ENCODE measurements around the gene EEF2K. TPM values are rescaled to one million over a fixed set of nuclear protein-coding genes. Genes with fewer than 3 reads are reported as not detected.

The EEF2K gene
- total and polyA plus RNA-seq, 2 donors (not counting 1 experiment from before 2014, with no cell fraction given): 11.8 to 28.7 TPM

DNA sequence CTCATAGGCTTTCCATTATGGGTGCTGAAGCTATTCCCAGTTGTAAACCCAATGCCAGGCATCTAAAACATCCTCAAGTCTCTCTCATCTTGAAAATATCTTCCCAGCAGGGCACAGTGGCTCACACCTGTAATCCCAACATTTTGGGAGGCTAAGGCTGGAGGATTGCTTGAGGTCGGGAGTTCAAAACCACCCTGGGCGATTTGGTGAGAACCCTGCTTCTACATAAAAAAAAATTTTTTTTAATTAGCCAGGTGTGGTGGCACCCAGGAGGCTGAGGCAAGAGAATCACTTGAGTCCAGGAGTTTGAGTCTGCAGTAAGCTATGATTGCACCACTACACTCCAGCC lies 13.0 kb upstream of the EEF2K start:
- no peak for TF ChIP-seq EZH2 (IDR thresholded peaks at IDR 0.05; ENCODE audit: borderline replicate concordance, insufficient read depth, low read depth, low read length, poor library complexity, severe bottlenecking)
- ChIA-PET POLR2A (interaction anchor here (4.7 to 5.0 kb wide), 2 partner anchors 13 to 103 kb away, joined by 15 to 28 read pairs; partner anchors contain the start of genes EEF2K and POLR3E), CTCF (interaction anchor here (2.7 to 7.0 kb wide), 2 partner anchors 12 to 106 kb away, joined by 27 to 89 read pairs; partner anchors contain the start of genes EEF2K and POLR3E)
- DNase-seq (no peak), ATAC-seq (ENCODE audit: low read depth) (no peak)
- no CpG with 5 or more reads among the region's 2 CpGs for WGBS (ENCODE audit: insufficient coverage)
- H3K9me3 Mint-ChIP-seq (ENCODE audit: insufficient read depth): peaks cover 7% of the 10 kb centered on the region
- no peaks in the 10 kb centered on the region for H3K79me2 ChIP-seq (ENCODE audit: control insufficient read depth, insufficient read depth, low read length)
- no peak overlapping the region for H3K9ac ChIP-seq (ENCODE audit: low read length)
- H3K9me3 ChIP-seq (ENCODE audit: control extremely low read depth in 1 of 3, control insufficient read depth in 2 of 3, insufficient read depth in 1 of 3, low read length in 2 of 3): peaks cover 0 to 4% (median 0%) of the 10 kb centered on the region in 3 donors
- peak overlapping the region; percentile 88 for H3K4me2 ChIP-seq (replicated peaks; ENCODE audit: low read depth, low read length, poor library complexity, severe bottlenecking)
- H3K4me3 ChIP-seq (ENCODE audit: control extremely low read depth in 1 of 5, extremely low read depth in 1 of 5, insufficient read depth in 1 of 5, low read depth in 2 of 5, low read length in 4 of 5): no peak overlapping the region
- H3K27me3 ChIP-seq (replicated peaks in 1 of 4; ENCODE audit: control extremely low read depth in 1 of 4, control insufficient read depth in 3 of 4, insufficient read depth in 4 of 4, low read length in 3 of 4): no peaks in the 10 kb centered on the region
- H3K4me1 ChIP-seq (ENCODE audit: control insufficient read depth in 2 of 2, insufficient read depth in 2 of 2, low read length in 2 of 2): peaks cover 46 to 50% of the 10 kb centered on the region in 2 donors
- intact Hi-C loops (cut with micrococcal nuclease): loop anchor here (5.0 to 10.0 kb wide), 3 partner anchors 368 to 1288 kb away; partner anchors contain the start of genes DCUN1D3 and LYRM1
- no peak overlapping the region for H2AFZ ChIP-seq (ENCODE audit: insufficient read depth, low read depth, low read length, poor library complexity, severe bottlenecking)
- peak overlapping the region; percentile 96 for H3K27ac Mint-ChIP-seq
- H3K4me1 Mint-ChIP-seq: peaks cover 64% of the 10 kb centered on the region
- no peaks in the 10 kb centered on the region for H4K20me1 ChIP-seq (ENCODE audit: control insufficient read depth, insufficient read depth, low read length, poor library complexity, severe bottlenecking)
- H3K36me3 ChIP-seq (replicated peaks in 1 of 2; ENCODE audit: control extremely low read depth in 1 of 2, control insufficient read depth in 1 of 2, extremely low read depth in 1 of 2, insufficient read depth in 2 of 2, low read length in 1 of 2): no peaks in the 10 kb centered on the region
- H3K4me3 Mint-ChIP-seq: peak overlapping the region; percentile 79
- H3K27ac ChIP-seq (ENCODE audit: low read length in 2 of 2): peak overlapping the region; percentile 96 to 100
- H3K27me3 Mint-ChIP-seq: peaks cover 3% of the 10 kb centered on the region

DNA sequence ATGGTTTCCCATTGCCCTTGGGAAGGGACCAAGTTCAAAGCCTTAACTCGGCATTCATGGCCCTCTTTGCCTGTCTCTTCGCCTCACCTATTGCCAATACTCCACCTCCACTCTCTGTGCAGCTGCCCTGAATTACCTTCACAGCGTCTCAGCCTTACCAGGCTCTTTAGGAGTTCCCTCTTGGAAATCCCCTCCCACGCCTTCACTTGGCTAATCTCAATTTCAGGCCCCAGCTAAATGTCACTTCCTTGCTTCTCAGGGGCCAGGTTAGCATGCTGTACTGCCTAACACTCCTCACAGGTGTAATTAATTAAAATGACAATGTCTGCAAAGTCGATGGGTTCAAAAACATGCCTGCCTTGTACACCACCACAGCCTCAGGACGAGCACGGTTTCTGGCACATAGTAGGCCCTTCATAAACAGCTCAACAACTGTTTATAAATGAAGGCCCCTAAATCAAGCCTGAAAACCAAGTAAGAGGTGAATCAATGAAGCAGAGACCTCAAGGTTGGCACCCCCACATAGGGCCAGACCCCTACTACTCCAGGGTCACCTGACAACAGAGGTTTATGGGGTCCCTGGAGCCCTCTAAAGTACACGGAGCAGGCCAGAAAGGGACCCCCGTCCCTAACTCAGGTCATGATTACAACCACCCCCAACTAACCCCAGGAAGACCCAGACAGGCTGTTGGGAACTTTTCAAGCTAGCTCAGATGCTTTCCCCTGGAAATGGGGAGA lies 11.2 kb upstream of the EEF2K start:
- peak; percentile 84 for DNase-seq
- H3K27me3 Mint-ChIP-seq: peaks cover 3% of the 10 kb centered on the region
- TF ChIP-seq, protein P1, sequence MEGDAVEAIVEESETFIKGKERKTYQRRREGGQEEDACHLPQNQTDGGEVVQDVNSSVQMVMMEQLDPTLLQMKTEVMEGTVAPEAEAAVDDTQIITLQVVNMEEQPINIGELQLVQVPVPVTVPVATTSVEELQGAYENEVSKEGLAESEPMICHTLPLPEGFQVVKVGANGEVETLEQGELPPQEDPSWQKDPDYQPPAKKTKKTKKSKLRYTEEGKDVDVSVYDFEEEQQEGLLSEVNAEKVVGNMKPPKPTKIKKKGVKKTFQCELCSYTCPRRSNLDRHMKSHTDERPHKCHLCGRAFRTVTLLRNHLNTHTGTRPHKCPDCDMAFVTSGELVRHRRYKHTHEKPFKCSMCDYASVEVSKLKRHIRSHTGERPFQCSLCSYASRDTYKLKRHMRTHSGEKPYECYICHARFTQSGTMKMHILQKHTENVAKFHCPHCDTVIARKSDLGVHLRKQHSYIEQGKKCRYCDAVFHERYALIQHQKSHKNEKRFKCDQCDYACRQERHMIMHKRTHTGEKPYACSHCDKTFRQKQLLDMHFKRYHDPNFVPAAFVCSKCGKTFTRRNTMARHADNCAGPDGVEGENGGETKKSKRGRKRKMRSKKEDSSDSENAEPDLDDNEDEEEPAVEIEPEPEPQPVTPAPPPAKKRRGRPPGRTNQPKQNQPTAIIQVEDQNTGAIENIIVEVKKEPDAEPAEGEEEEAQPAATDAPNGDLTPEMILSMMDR (IDR thresholded peaks at IDR 0.05): no peak
- no peak for TF ChIP-seq EZH2 (IDR thresholded peaks at IDR 0.05; ENCODE audit: borderline replicate concordance, insufficient read depth, low read depth, low read length, poor library complexity, severe bottlenecking)
- Histone ChIP-seq H3K36me3 (replicated peaks in 1 of 2; ENCODE audit: control extremely low read depth in 1 of 2, control insufficient read depth in 1 of 2, extremely low read depth in 1 of 2, insufficient read depth in 2 of 2, low read length in 1 of 2) (no peaks in the 10 kb centered on the region), H3K27ac (ENCODE audit: low read length in 2 of 2) (peak overlapping the region; percentile 68 to 81), H3K9ac (ENCODE audit: low read length) (peak overlapping the region; percentile 73), H2AFZ (ENCODE audit: insufficient read depth, low read depth, low read length, poor library complexity, severe bottlenecking) (no peak overlapping the region), H3K9me3 (ENCODE audit: control extremely low read depth in 1 of 3, control insufficient read depth in 2 of 3, insufficient read depth in 1 of 3, low read length in 2 of 3) (peaks cover 0 to 4% (median 0%) of the 10 kb centered on the region in 3 donors), H3K79me2 (ENCODE audit: control insufficient read depth, insufficient read depth, low read length) (no peaks in the 10 kb centered on the region), H3K27me3 (replicated peaks in 1 of 4; ENCODE audit: control extremely low read depth in 1 of 4, control insufficient read depth in 3 of 4, insufficient read depth in 4 of 4, low read length in 3 of 4) (no peaks in the 10 kb centered on the region), H3K4me3 (ENCODE audit: control extremely low read depth in 1 of 5, extremely low read depth in 1 of 5, insufficient read depth in 1 of 5, low read depth in 2 of 5, low read length in 4 of 5) (peak overlapping the region in 3 of 5 experiments; percentile 51 to 83 (median 69)), H3K4me1 (ENCODE audit: control insufficient read depth in 2 of 2, insufficient read depth in 2 of 2, low read length in 2 of 2) (peaks cover 29 to 46% of the 10 kb centered on the region in 2 donors), H3K4me2 (replicated peaks; ENCODE audit: low read depth, low read length, poor library complexity, severe bottlenecking) (peak overlapping the region; percentile 97), H4K20me1 (ENCODE audit: control insufficient read depth, insufficient read depth, low read length, poor library complexity, severe bottlenecking) (no peaks in the 10 kb centered on the region)
- peak overlapping the region; percentile 97 for H3K4me3 Mint-ChIP-seq
- peaks cover 55% of the 10 kb centered on the region for H3K4me1 Mint-ChIP-seq
- no peak for ATAC-seq (ENCODE audit: low read depth)
- ChIA-PET CTCF (interaction anchor here (1.1 to 2.6 kb wide), 5 partner anchors 8 to 106 kb away, joined by 5 to 21 read pairs (median 6); partner anchors contain the start of genes EEF2K and POLR3E), POLR2A (interaction anchor here (1.5 kb wide), 1 partner anchor 12 kb away, joined by 4 read pairs; no protein-coding TSS in a partner anchor)
- intact Hi-C loops (cut with micrococcal nuclease): loop anchor here (1.0 to 10.0 kb wide), 5 partner anchors 102 to 1290 kb away; partner anchors contain the start of genes CDR2, DCUN1D3, LYRM1 and POLR3E
- peak overlapping the region; percentile 100 for H3K27ac Mint-ChIP-seq
- peaks cover 7% of the 10 kb centered on the region for H3K9me3 Mint-ChIP-seq (ENCODE audit: insufficient read depth)
- WGBS (ENCODE audit: insufficient coverage): 74% methylated on average over 6 of the region's 9 CpGs
